ENCODE results near the gene SLC25A17.
A peak's percentile ranks its signal among the peaks of the same experiment; 100 is the strongest.
"Not testable (repeated sequence)": the region's sequence is repeated elsewhere in the genome, so short reads cannot be mapped to it uniquely, and the experiment has no call there.

Gene SLC25A17, protein sequence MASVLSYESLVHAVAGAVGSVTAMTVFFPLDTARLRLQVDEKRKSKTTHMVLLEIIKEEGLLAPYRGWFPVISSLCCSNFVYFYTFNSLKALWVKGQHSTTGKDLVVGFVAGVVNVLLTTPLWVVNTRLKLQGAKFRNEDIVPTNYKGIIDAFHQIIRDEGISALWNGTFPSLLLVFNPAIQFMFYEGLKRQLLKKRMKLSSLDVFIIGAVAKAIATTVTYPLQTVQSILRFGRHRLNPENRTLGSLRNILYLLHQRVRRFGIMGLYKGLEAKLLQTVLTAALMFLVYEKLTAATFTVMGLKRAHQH

DNA sequence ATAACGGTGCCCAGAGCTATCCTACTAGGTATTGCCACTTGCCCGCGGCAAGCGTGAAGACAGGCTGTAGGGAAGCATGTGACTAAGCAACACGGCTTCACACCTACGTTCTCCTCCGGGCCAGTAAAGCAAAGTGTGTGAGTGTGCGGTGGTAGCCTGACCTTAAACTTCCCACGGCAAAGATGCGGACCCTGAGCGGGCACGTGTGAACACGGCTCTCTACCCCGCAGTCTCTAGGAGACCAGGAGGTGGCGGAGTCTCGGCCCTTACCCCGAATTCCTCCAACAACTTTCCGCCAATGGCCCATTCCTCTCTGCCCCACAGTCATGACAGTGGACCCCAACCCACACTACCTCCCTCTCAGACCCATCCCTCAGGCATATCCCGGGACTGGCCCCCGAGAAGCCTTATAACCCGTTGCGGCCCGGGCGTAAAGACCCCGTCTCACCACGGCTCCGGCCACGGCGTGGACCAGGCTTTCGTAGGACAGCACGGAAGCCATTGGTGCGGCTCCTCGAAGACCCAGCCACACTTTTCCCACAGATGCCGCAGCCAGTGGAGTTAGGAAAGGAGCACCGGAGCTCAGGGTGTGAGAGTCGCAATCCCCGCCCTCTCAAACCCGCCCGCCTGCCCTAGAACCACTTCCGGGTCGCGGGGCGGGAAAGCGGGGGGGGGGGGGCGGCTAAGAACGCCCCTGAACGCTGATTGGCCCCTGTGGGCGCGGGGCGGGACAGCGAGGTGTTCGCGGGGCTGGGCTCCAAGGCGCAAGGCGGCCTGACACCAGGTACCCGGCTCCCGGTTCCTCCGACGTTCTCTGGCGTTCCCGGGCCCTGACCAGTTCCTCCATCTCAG lies at the start of gene SLC25A17:
Gene SLC25A17 (minus strand): TSS at position 600 of the 852 bp plus-strand sequence. CDS start 98 bp downstream, at position 502.
- ATAC-seq (peak; percentile 95), DNase-seq (ENCODE audit: low spot score in 2 of 2) (peak; percentile 73 to 88)
- Mint-ChIP-seq H3K9me3 (no peaks in the 10 kb centered on the region), H3K27ac (peak within 1 kb of the TSS; percentile 95), H3K36me3 (peaks cover 26% of the 10 kb centered on the region), H3K4me3 (peak within 1 kb of the TSS; percentile 96), H3K4me1 (peaks cover 33% of the 10 kb centered on the region)

DNA sequence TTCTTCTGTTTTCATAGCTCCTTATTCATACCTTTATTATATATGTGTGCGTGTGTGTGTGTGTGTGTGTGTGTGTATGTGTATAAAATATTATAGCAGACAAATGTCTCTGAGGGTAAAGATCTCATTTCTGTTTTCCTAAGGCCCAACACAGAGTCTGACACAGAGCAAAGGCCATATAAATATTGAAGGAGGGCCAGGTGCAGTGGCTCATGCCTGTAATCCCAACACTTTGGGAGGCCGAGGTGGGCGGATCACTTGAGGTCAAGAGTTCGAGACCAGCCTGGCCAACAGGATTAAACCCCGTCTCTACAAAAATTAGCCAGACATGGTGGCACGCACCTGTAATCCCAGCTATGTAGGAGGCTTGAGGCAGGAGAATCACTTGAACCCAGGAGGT lies 49.2 kb upstream of the SLC25A17 start:
- not testable (repeated sequence) for ATAC-seq; H3K4me3 Mint-ChIP-seq; H3K27ac Mint-ChIP-seq; H3K9me3 Mint-ChIP-seq; H3K4me1 Mint-ChIP-seq; DNase-seq (ENCODE audit: low spot score in 2 of 2)
- peaks cover 31% of the 10 kb centered on the region for H3K36me3 Mint-ChIP-seq

DNA sequence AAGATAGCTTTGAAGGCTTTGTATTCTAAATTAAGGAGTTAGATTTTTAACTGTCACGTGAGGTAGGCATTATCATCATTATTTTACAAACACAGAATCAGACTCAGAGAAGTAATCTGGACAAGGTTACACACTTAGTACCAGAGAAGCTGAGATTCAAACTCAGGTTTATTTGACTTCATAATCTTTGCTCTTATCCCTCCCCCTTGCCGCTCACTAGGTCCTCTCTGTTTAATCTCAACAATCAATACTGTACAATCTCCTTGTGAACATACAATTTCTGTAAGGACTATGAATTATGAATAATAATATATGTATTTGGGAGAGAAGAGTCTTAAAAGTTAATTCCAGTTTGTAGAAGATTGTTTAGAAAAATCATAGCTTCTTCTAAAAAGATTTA lies 48.0 kb upstream of the SLC25A17 start:
- DNase-seq (ENCODE audit: low spot score in 2 of 2) (no peak), ATAC-seq (no peak)
- H3K4me1 Mint-ChIP-seq, result peaks cover 7% of the 10 kb centered on the region
- H3K4me3 Mint-ChIP-seq, result no peak overlapping the region
- peaks cover 24% of the 10 kb centered on the region for H3K36me3 Mint-ChIP-seq
- peak overlapping the region; percentile 2 for H3K27ac Mint-ChIP-seq
- no peaks in the 10 kb centered on the region for H3K9me3 Mint-ChIP-seq

DNA sequence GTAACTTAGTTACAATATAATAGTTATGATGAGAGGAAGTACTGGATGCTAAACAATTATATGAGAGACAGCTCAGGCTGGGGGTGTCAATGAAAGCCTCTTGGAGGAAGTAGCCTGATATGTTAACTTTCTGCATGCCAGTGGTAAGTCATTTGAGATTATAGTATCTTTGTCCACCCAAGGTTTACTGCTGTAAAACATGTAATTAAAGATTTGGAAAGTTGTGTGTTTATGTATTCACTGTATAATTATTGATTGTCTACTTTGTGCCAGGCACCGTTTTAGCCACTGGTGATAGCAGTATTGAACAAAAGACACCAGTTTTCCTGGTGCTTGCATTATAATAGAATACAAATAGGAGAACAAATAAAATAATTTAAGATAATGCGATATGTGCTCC lies 43.4 kb upstream of the SLC25A17 start:
- no peak for ATAC-seq
- no peak for DNase-seq (ENCODE audit: low spot score in 2 of 2)

GRCh38 chr22:40862013-40862412 lies 42.9 kb upstream of the SLC25A17 start, which contains the start of gene DNAJB7:
Gene DNAJB7, minus strand, starts transcription at chr22:40862113. Its CDS starts 119 bp downstream, at chr22:40861994.
- H3K27ac Mint-ChIP-seq, result no peak within 1 kb of the TSS

More for the DNA sequence above, 43.4 kb upstream of the SLC25A17 start:
- H3K4me1 Mint-ChIP-seq, result peaks cover 12% of the 10 kb centered on the region
- peaks cover 33% of the 10 kb centered on the region for H3K36me3 Mint-ChIP-seq
- no peaks in the 10 kb centered on the region for H3K9me3 Mint-ChIP-seq
- no peak overlapping the region for H3K4me3 Mint-ChIP-seq
- no peak overlapping the region for H3K27ac Mint-ChIP-seq

DNA sequence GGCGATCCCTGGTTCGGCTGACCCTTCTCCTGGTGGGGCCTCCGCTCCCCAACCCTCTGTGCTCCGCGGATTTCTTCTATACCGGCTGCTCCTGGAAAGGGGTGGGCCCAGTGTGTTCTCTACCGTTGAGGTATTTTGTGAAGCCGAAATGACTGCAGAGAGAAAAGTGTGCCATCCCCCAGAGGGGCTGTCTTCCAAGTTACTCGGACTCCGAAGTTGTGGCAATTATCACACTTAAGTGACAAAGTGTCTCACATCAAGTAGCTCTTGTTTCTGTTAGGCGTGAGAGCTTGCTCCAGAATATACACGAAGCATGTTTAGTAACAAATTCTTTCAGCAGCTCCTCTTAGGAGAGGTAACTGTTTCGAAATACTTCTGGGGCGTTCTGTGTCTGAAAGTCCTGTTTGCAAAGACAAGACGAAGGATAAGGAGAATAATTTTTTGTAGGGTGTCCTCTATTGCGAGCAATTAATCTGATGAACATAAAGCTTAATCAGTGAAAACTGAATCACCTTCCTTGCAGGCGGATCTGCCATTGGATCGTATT lies 38.2 kb upstream of the SLC25A17 start:
- H3K27ac Mint-ChIP-seq, result peak overlapping the region; percentile 100
- H3K9me3 Mint-ChIP-seq, result no peaks in the 10 kb centered on the region
- DNase-seq (ENCODE audit: low spot score in 2 of 2) (no peak), ATAC-seq (no peak)
- H3K4me1 Mint-ChIP-seq, result peaks cover 28% of the 10 kb centered on the region
- peaks cover 66% of the 10 kb centered on the region for H3K36me3 Mint-ChIP-seq
- peak overlapping the region; percentile 97 for H3K4me3 Mint-ChIP-seq

More at GRCh38 chr22:40862013-40862412, 42.9 kb upstream of the SLC25A17 start, which contains the start of gene DNAJB7:
- DNase-seq (ENCODE audit: low spot score in 2 of 2), result no peak
- H3K4me1 Mint-ChIP-seq, result peaks cover 12% of the 10 kb centered on the region
- peaks cover 38% of the 10 kb centered on the region for H3K36me3 Mint-ChIP-seq
- ATAC-seq, result no peak
- H3K4me3 Mint-ChIP-seq, result no peak within 1 kb of the TSS
- H3K9me3 Mint-ChIP-seq, result no peaks in the 10 kb centered on the region

DNA sequence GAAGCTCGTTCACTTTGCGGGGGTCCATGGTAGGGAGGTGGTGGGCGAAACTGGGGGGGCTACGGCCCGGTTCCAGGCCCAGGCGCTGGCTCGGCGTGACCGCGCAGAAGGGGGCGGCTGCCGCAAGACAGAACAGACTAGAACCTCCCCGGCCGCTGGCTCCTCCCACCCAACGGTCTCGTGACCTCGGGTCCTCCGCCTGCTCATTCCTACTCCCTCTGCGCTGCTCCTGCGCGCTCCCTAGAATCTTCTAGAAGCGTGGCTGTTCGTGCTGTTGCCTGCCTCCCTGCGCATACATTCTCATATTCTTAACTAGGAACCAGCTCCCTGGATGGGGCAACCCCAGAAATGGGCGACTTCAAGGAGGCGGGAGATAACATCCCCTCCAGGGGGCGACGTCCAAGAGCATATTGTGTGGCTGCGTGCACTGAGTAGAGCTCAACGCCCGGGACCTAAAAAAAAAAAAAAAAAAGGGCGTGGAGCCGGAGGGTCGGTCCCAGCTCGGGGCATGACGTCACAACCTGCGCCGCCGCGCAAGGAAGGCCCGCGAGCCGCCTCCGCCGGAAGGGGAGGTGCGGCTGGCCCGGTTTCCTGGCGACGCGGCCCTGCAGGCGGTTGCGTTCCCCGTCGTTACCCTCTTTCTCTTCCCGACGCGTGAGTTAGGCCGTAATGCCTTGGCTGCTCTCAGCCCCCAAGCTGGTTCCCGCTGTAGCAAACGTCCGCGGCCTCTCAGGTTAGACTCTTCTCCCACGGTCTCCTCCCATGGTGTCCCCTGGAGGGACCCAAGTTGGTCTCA lies 37.6 kb upstream of the SLC25A17 start, which contains the start of the genes ST13 and XPNPEP3:
Gene ST13 (minus strand): TSS at position 127 of the 796 bp plus-strand sequence. CDS start 99 bp downstream, at position 28.
Gene XPNPEP3 (plus strand): TSS at position 636 of the 796 bp plus-strand sequence. CDS start 34 bp downstream, at position 670.
- Mint-ChIP-seq H3K36me3 (peaks cover 69% of the 10 kb centered on the region), H3K27ac (peak within 1 kb of the TSS; percentile 100), H3K4me3 (peak within 1 kb of the TSS; percentile 97), H3K9me3 (no peaks in the 10 kb centered on the region), H3K4me1 (peaks cover 28% of the 10 kb centered on the region)
- DNase-seq (ENCODE audit: low spot score in 2 of 2) (peak; percentile 98), ATAC-seq (peak; percentile 95)

DNA sequence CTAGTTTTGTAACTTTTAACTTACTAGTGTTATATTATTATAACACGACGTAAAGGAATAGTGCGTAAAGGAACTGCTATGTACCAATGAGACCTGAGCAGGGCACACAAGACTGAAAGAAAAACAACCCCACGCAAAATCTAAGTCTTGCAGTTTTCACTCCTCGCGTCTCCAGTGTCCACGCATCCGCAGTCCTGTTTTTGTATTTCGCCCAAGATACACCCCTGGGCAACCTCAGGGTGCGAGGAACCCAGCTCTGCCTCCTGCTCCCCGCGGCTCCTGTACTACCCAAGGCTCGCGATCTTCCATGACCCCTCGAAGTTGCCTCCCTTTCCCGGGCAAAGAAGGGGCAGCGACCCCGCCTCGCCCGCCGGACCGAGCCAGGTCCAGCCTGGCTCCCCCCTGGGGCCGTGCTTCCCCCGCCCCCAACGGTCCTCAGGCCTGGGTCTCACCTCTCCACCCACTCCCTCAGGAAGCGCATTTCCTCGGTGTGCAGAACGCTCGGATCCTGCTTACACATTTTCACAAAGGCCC lies 36.9 kb upstream of the SLC25A17 start:
- ATAC-seq (peak; percentile 31), DNase-seq (ENCODE audit: low spot score in 2 of 2) (no peak)
- Mint-ChIP-seq H3K27ac (peak overlapping the region; percentile 100), H3K4me1 (peaks cover 33% of the 10 kb centered on the region), H3K4me3 (peak overlapping the region; percentile 97), H3K36me3 (peaks cover 69% of the 10 kb centered on the region), H3K9me3 (no peaks in the 10 kb centered on the region)

DNA sequence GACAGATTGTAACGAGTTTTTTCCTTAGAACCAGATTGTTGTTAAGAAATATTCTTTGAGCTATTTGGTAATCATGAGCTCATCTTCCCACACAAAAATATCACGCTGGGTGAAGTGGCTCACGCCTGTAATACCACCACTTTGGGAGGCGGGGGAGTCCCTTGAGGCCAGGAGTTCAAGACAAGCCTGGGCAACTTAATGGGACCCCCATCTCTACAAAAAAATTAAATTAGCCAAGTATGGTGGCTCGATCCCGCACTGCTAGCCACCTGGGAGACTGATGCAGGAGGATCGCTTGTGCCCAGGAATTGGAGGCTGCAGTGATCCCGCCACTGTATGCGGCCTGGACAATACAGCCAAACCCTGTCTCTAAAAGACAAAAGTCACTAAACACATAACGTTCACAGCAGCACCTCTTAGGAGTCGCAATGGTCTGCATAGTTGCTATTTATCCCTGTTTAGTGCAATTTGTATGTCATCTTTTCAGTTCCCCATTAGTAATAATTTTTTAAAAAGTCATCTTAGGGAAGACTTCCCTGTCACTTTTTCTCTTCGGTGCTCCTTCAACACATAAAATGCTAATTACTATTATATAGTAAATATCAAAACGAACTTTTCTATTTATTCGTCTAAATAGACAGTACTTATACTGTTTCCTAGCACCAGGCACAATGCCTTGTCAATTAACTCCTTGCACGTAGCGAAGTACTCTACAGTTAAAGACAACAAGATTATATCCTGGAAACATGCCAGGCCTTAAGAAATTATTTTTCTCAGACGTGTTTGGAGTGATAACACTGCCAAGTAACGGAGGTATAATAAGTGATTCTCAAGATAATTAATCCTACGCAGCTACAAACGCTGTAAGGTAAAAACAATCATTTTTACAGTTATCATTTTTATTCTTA lies 36.2 kb upstream of the SLC25A17 start:
- Mint-ChIP-seq H3K36me3 (peaks cover 70% of the 10 kb centered on the region), H3K4me1 (peaks cover 34% of the 10 kb centered on the region), H3K4me3 (peak overlapping the region; percentile 97), H3K9me3 (no peaks in the 10 kb centered on the region), H3K27ac (peak overlapping the region; percentile 100)
- DNase-seq (ENCODE audit: low spot score in 2 of 2) (no peak), ATAC-seq (no peak)

GRCh38 chr22:40853961-40854360 lies 34.8 kb upstream of the SLC25A17 start:
- peak overlapping the region; percentile 79 for H3K27ac Mint-ChIP-seq
- no peaks in the 10 kb centered on the region for H3K9me3 Mint-ChIP-seq
- H3K4me1 Mint-ChIP-seq, result peaks cover 31% of the 10 kb centered on the region
- DNase-seq (ENCODE audit: low spot score in 2 of 2), result no peak
- peak overlapping the region; percentile 97 for H3K4me3 Mint-ChIP-seq
- no peak for ATAC-seq
- peaks cover 71% of the 10 kb centered on the region for H3K36me3 Mint-ChIP-seq

- DNase-seq (ENCODE audit: low spot score in 2 of 2) (no peak), ATAC-seq (no peak)
- Mint-ChIP-seq H3K9me3 (no peaks in the 10 kb centered on the region), H3K27ac (peak overlapping the region; percentile 79), H3K4me3 (peak overlapping the region; percentile 97), H3K4me1 (peaks cover 29% of the 10 kb centered on the region), H3K36me3 (peaks cover 76% of the 10 kb centered on the region)
Observed at GRCh38 chr22:40853333-40853732, 34.2 kb upstream of the SLC25A17 start.

DNA sequence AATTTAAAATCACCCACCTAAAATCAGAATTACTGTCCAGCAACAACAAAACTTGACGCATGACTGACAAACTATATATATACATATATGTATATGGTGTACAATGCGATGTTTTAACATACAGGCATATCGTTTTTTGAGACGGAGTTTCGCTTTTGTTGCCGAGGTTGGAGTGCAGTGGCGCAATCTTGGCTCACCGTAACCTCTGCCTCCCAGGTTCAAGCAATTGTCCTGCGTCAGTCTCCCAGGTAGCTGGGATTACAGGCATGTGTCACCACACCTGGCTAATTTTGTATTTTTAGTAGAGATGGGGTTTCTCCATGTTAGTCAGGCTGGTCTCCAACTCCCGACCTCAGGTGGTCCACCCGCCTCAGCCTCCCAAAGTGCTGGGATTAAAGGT lies 26.7 kb upstream of the SLC25A17 start:
- H3K4me3 Mint-ChIP-seq; ATAC-seq; DNase-seq (ENCODE audit: low spot score in 2 of 2); H3K27ac Mint-ChIP-seq; H3K9me3 Mint-ChIP-seq: not testable (repeated sequence)
- Mint-ChIP-seq H3K4me1 (peaks cover 17% of the 10 kb centered on the region), H3K36me3 (peaks cover 100% of the 10 kb centered on the region)

DNA sequence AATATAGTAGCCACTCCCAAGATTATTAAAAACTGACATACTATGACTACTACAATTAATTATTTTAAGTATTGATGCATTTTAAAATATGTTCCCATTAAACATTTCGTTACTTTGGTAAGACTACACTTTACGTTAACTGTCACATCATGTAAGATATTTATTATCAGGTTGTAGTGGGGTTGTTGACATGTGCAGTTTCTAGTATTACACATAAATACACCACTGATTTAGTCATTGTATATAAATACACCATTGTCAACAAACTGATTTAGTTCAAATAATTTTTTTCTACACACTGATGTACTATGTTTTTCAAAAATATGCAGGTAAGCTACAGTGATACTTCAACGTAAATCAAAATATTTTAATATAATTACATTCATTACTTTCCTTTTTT lies 25.8 kb upstream of the SLC25A17 start:
- Mint-ChIP-seq H3K9me3 (no peaks in the 10 kb centered on the region), H3K36me3 (peaks cover 100% of the 10 kb centered on the region), H3K4me1 (peaks cover 17% of the 10 kb centered on the region), H3K4me3 (no peak overlapping the region), H3K27ac (no peak overlapping the region)
- no peak for DNase-seq (ENCODE audit: low spot score in 2 of 2)
- no peak for ATAC-seq
